Measurements from ENCODE around the gene PMPCA. TPM values are rescaled to one million over a fixed set of nuclear protein-coding genes. Genes with fewer than 3 reads are reported as not detected.

The PMPCA gene
- total RNA-seq, 1 experiment from 2014 or later, result 116 TPM

DNA sequence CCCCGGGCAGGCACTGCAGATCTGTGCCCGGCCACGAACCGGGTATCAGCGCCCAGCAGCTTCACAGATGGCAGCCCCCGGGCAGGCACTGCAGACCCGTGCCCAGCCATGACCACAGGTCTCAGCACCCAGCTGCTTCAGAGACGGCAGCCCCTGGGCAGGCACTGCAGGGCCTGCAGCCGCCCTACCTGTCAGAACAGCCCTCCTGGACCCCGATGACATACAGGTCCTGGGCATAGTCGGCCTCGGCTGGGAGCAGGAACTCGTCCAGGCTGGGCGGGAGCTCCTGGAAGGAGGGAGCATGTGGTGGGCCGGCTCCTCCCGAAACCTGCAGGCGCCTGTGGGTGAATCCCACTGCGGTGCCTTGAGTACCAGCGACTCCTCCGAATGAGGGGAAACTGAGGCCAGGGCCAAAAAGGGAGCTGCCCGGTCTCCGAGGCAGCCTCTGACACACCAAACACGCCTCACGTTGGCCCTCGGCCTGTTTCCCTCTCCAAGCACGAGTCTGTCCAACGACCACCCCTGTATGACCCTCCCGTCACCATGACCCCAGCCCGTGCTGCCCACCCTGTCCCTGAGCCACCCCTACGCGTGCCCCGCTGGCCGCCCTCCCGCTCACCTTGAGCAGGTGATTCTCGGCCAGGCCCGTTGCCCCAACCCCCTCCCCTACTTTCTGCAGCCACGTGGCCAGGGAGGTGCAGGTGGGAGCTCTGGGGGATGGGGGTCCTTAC lies 23.6 kb downstream of the PMPCA start:
- RAD21 ChIA-PET (ENCODE audit: low non-redundant PET in 1 of 2, low total read pairs in 2 of 2, uncharacterized antibody in 2 of 2, unreplicated experiment in 2 of 2), result no interaction called here
- BruUV-seq (replicated peaks), result no TSS peak

DNA sequence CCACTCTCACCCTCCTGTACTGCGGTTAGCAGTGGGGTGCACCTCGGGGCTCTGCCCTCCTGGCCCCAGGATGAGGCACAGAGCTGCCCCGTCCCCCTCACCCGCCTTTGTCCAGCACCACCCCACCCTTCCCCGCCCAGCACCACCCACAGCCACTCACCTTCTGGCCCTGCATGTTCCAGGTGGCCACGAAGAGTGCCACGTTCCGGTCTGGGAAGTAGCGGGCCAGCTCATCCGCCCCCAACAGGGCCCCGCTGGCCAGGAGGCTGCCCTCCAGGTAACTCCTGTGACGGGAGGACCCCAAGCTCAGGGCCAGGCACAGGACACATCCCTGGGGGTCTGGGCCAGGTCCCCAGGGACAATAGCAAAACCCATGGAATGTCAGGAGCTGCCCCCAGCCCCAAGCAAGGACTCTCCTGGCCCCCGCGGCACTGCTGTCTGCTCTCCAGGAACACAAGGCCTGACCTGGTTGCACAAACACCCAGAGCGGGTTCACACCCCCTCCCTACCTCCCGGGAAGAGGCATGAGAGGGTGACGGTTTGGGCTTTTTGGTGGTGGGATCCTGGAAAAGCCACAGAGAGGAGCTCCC lies 24.2 kb downstream of the PMPCA start:
- no peaks in the 10 kb centered on the region for H3K9me2 ChIP-seq (ENCODE audit: insufficient read depth)
- no TSS peak for BruUV-seq (replicated peaks)
- no peak overlapping the region for H3K4me3 ChIP-seq (replicated peaks in 1 of 2; ENCODE audit: low read depth in 1 of 2, low read length in 2 of 2)
- no peak overlapping the region for H2AFZ ChIP-seq (ENCODE audit: low read depth, low read length, poor library complexity, severe bottlenecking)
- RAD21 ChIA-PET (ENCODE audit: low non-redundant PET in 1 of 2, low total read pairs in 2 of 2, uncharacterized antibody in 2 of 2, unreplicated experiment in 2 of 2), result no interaction called here
- DNase-seq (ENCODE audit: low read depth, low spot score), result no peak
- H3K36me3 ChIP-seq (ENCODE audit: control insufficient read depth in 1 of 2, insufficient read depth in 2 of 2, low read length in 2 of 2), result peaks cover 3 to 8% of the 10 kb centered on the region in 2 experiments; a peak in 2 of 4 replicates
- H3K27ac ChIP-seq (ENCODE audit: low read depth, low read length), result no peak overlapping the region
- ATAC-seq, result no peak
- POLR2A ChIA-PET, result no interaction called here
- intact Hi-C loops (cut with micrococcal nuclease), result no loop called here
- H3K9me3 ChIP-seq (ENCODE audit: control insufficient read depth in 1 of 2, insufficient read depth in 1 of 2, low read depth in 1 of 2, low read length in 2 of 2), result no peaks in the 10 kb centered on the region
- no peaks in the 10 kb centered on the region for H3K27me3 ChIP-seq (ENCODE audit: insufficient read depth, low read length)
- H3K4me2 ChIP-seq (ENCODE audit: low read length), result no peak overlapping the region
- peaks cover 8 to 17% of the 10 kb centered on the region in 2 experiments for H3K4me1 ChIP-seq (ENCODE audit: control insufficient read depth in 1 of 2, insufficient read depth in 2 of 2, low read length in 2 of 2)
- H3K79me2 ChIP-seq (ENCODE audit: insufficient read depth, low read length), result peaks cover 59% of the 10 kb centered on the region
- CTCF ChIA-PET, result no interaction called here
- no peaks in the 10 kb centered on the region for H4K20me1 ChIP-seq (ENCODE audit: insufficient read depth)
- no peak overlapping the region for H3K9ac ChIP-seq (ENCODE audit: low read length)
- TF ChIP-seq MAX (IDR thresholded peaks at IDR 0.05), result no peak
- no peak for TF ChIP-seq SP1 (IDR thresholded peaks at IDR 0.05; ENCODE audit: low read depth)
- TF ChIP-seq POLR2A (IDR thresholded peaks at IDR 0.05; ENCODE audit: borderline replicate concordance, extremely low read depth, insufficient read depth, insufficient read length), result no peak
- no peak for TF ChIP-seq RAD21 (IDR thresholded peaks at IDR 0.05; ENCODE audit: low read depth)
- TF ChIP-seq REST (IDR thresholded peaks at IDR 0.05; ENCODE audit: low read depth), result no peak
- TF ChIP-seq ZNF274 (IDR thresholded peaks at IDR 0.05; ENCODE audit: low read depth, low read length), result no peak
- no peak for TF ChIP-seq FOSL1 (IDR thresholded peaks at IDR 0.05; ENCODE audit: low read depth)
- TF ChIP-seq ZBTB33 (IDR thresholded peaks at IDR 0.05; ENCODE audit: extremely low read depth, insufficient replicate concordance, low read length), result no peak
- TF ChIP-seq CEBPB (IDR thresholded peaks at IDR 0.05; ENCODE audit: low read depth), result no peak
- TF ChIP-seq EZH2phosphoT487 (IDR thresholded peaks at IDR 0.05; ENCODE audit: borderline replicate concordance), result no peak

More for the DNA sequence above, 23.6 kb downstream of the PMPCA start:
- Histone ChIP-seq H4K20me1 (ENCODE audit: insufficient read depth) (no peaks in the 10 kb centered on the region), H3K4me2 (ENCODE audit: low read length) (no peak overlapping the region), H3K4me1 (ENCODE audit: control insufficient read depth in 1 of 2, insufficient read depth in 2 of 2, low read length in 2 of 2) (peaks cover 8 to 17% of the 10 kb centered on the region in 2 experiments), H3K79me2 (ENCODE audit: insufficient read depth, low read length) (peaks cover 56% of the 10 kb centered on the region), H3K27me3 (ENCODE audit: insufficient read depth, low read length) (no peaks in the 10 kb centered on the region), H3K9me3 (ENCODE audit: control insufficient read depth in 1 of 2, insufficient read depth in 1 of 2, low read depth in 1 of 2, low read length in 2 of 2) (no peaks in the 10 kb centered on the region), H3K9ac (ENCODE audit: low read length) (no peak overlapping the region), H3K9me2 (ENCODE audit: insufficient read depth) (no peaks in the 10 kb centered on the region), H3K36me3 (ENCODE audit: control insufficient read depth in 1 of 2, insufficient read depth in 2 of 2, low read length in 2 of 2) (peaks cover 3 to 8% of the 10 kb centered on the region in 2 experiments; a peak in 2 of 4 replicates), H3K4me3 (replicated peaks in 1 of 2; ENCODE audit: low read depth in 1 of 2, low read length in 2 of 2) (no peak overlapping the region), H3K27ac (ENCODE audit: low read depth, low read length) (no peak overlapping the region), H2AFZ (ENCODE audit: low read depth, low read length, poor library complexity, severe bottlenecking) (no peak overlapping the region)
- POLR2A ChIA-PET, result no interaction called here
- intact Hi-C loops (cut with micrococcal nuclease), result no loop called here
- ATAC-seq (no peak), DNase-seq (ENCODE audit: low read depth, low spot score) (no peak)
- CTCF ChIA-PET, result no interaction called here
- no peak for TF ChIP-seq SP1 (IDR thresholded peaks at IDR 0.05; ENCODE audit: low read depth)
- no peak for TF ChIP-seq SIN3A (IDR thresholded peaks at IDR 0.05; ENCODE audit: low read depth)
- no peak for TF ChIP-seq JUND (IDR thresholded peaks at IDR 0.05)
- no peak for TF ChIP-seq MAX (IDR thresholded peaks at IDR 0.05)
- no peak for TF ChIP-seq POLR2A (IDR thresholded peaks at IDR 0.05; ENCODE audit: borderline replicate concordance, extremely low read depth, insufficient read depth, insufficient read length)
